Measurements from ENCODE around the gene COX4I1. TPM values are rescaled to one million over a fixed set of nuclear protein-coding genes. Genes with fewer than 3 reads are reported as not detected.

COX4I1 gene
- total RNA-seq, result 100 to 1,000 TPM; 516 to 726 (median 632) TPM

- Histone ChIP-seq H3K27me3 (no peaks in the 10 kb centered on the region), H3K4me3 (replicated peaks in 1 of 3) (peak within 1 kb of the TSS; percentile 86 to 99 (median 87)), H3K4me1 (peaks cover 20 to 24% of the 10 kb centered on the region in 2 donors), H3K36me3 (peaks cover 24 to 28% of the 10 kb centered on the region in 2 donors), H3K9me3 (no peaks in the 10 kb centered on the region), H3K27ac (peak within 1 kb of the TSS; percentile 62 to 85 (median 78))
- TF ChIP-seq CTCF (IDR thresholded peaks at IDR 0.05) (peak in 1 of 6 experiments; percentile 6), POLR2A (IDR thresholded peaks at IDR 0.05) (peak in 1 of 2 donors; percentile 78)
- DNase-seq, result peak; percentile 95 to 97
- WGBS, 2 donors, result 0 to 1% methylated on average over 3 to 13 of the region's 87 CpGs
- intact Hi-C loops (cut with DNase I), result no loop called here
Measured at GRCh38 chr16:85799497-85800320, at the start of gene COX4I1, which contains the start of gene EMC8. COX4I1 (plus strand) TSS chr16:85799695; CDS start chr16:85801206, 1,511 bp downstream. EMC8 (minus strand) TSS chr16:85799544; CDS start chr16:85799295, 249 bp downstream.

- H3K4me3 ChIP-seq (replicated peaks in 1 of 3), result peak overlapping the region in 2 of 3 donors; percentile 53 to 62
- no peak overlapping the region for H3K27ac ChIP-seq
- no peaks in the 10 kb centered on the region for H3K9me3 ChIP-seq
- H3K27me3 ChIP-seq, result no peaks in the 10 kb centered on the region
- no peak for TF ChIP-seq POLR2A (IDR thresholded peaks at IDR 0.05)
- no peak for TF ChIP-seq CTCF (IDR thresholded peaks at IDR 0.05)
- H3K4me1 ChIP-seq, result peaks cover 20 to 27% of the 10 kb centered on the region in 2 donors
- intact Hi-C loops (cut with DNase I), result no loop called here
- 33 to 41% methylated on average over 9 to 12 of the region's 14 CpGs for WGBS, 2 donors
- no peak for DNase-seq
- H3K36me3 ChIP-seq, result no peaks in the 10 kb centered on the region
Measured at GRCh38 chr16:85749771-85750145, 49.7 kb upstream of the COX4I1 start.

- H3K4me1 ChIP-seq, result peaks cover 20 to 29% of the 10 kb centered on the region in 2 donors
- WGBS, 2 donors, result 2 to 3% methylated on average over 18 to 29 of the region's 51 CpGs
- H3K4me3 ChIP-seq (replicated peaks in 1 of 3), result peak overlapping the region; percentile 53 to 62 (median 57)
- H3K27me3 ChIP-seq, result no peaks in the 10 kb centered on the region
- intact Hi-C loops (cut with DNase I), result no loop called here
- H3K9me3 ChIP-seq, result no peaks in the 10 kb centered on the region
- no peaks in the 10 kb centered on the region for H3K36me3 ChIP-seq
- peak; percentile 51 to 55 for DNase-seq
- no peak for TF ChIP-seq CTCF (IDR thresholded peaks at IDR 0.05)
- TF ChIP-seq POLR2A (IDR thresholded peaks at IDR 0.05), result no peak
- H3K27ac ChIP-seq, result no peak overlapping the region
Measured at GRCh38 chr16:85750146-85750826, 49.2 kb upstream of the COX4I1 start.

- Histone ChIP-seq H3K36me3 (no peaks in the 10 kb centered on the region), H3K9me3 (no peaks in the 10 kb centered on the region), H3K4me1 (peaks cover 20 to 29% of the 10 kb centered on the region in 2 donors), H3K4me3 (replicated peaks in 1 of 3) (peak within 1 kb of the TSS; percentile 53 to 62 (median 57)), H3K27me3 (no peaks in the 10 kb centered on the region), H3K27ac (no peak within 1 kb of the TSS)
- intact Hi-C loops (cut with DNase I), result no loop called here
- TF ChIP-seq POLR2A (IDR thresholded peaks at IDR 0.05) (peak in 1 of 2 donors; percentile 11), CTCF (IDR thresholded peaks at IDR 0.05) (peak in 1 of 6 experiments; percentile 12)
- 22 to 45% methylated on average over 11 to 18 of the region's 96 CpGs for WGBS, 2 donors
- peak; percentile 56 for DNase-seq
Measured at GRCh38 chr16:85750827-85751697, 48.4 kb upstream of the COX4I1 start, which contains the start of gene C16orf74. C16orf74 (minus strand) TSS chr16:85751096; CDS start chr16:85735217, 15,879 bp downstream.

Data from thyroid gland (tissue), 4 donors.